H1 (cell line): Measurements from ENCODE around the gene DDX4. TPM values are rescaled to one million over a fixed set of nuclear protein-coding genes. Genes with fewer than 3 reads are reported as not detected.

Experiments used
- CTCF ChIA-PET: fragments of 300-600 bp; sonication (Branson Sonifier 250); formaldehyde crosslinking; loops from one replicate; lab custom pipeline; 2021; ENCODE audit not compliant: partially characterized antibody; lab: Charles Lee
- POLR2A ChIA-PET: fragments of 300-600 bp; sonication (Branson Sonifier 250); formaldehyde crosslinking; loops from one replicate; lab custom pipeline; 2021; ENCODE audit warnings: inconsistent platforms; ENCODE audit not compliant: partially characterized antibody; lab: Charles Lee
- DNase-seq, 2 experiments: peaks; one replicate each; pipeline versions ENCODE4 v3.0.0 to v3.0.0-alpha.2; 2010 to 2022; ENCODE audit warnings: low spot score in 2 of 2, low read depth in 1 of 2, mixed read lengths in 1 of 2
- FAIRE-seq: peaks from 2 replicates; lab custom pipeline; 2011; peaks lifted over from hg19 to GRCh38; lab: Jason Lieb, UNC
- H2AFZ ChIP-seq: 2 replicates; pipeline ENCODE4 v1.8.1; 2012; ENCODE audit warnings: low read length, inconsistent platforms
- H2AK5ac ChIP-seq: 2 replicates; pipeline ENCODE4 v1.6.1; 2013; ENCODE audit warnings: low read depth, low read length
- H2BK120ac ChIP-seq: replicated peaks from 2 replicates; pipeline ENCODE3; 2013; ENCODE audit warnings: low read depth, low read length, inconsistent platforms
- H2BK12ac ChIP-seq: 2 replicates; pipeline ENCODE4 v1.6.1; 2013; ENCODE audit warnings: low read depth, low read length
- H2BK15ac ChIP-seq: 2 replicates; pipeline ENCODE4 v1.6.1; 2013; ENCODE audit warnings: low read length
- H2BK20ac ChIP-seq: 2 replicates; pipeline ENCODE4 v1.6.1; 2013; ENCODE audit warnings: low read length
- H2BK5ac ChIP-seq: 2 replicates; pipeline ENCODE4 v1.6.1; 2013; ENCODE audit warnings: low read depth, low read length
- H3K14ac ChIP-seq: 2 replicates; pipeline ENCODE4 v1.6.1; 2013; ENCODE audit warnings: inconsistent platforms; ENCODE audit not compliant: insufficient read length
- H3K18ac ChIP-seq: 2 replicates; pipeline ENCODE4 v1.6.1; 2013; ENCODE audit warnings: low read length; ENCODE audit errors: extremely low read depth
- H3K23ac ChIP-seq: 2 replicates; pipeline ENCODE4 v1.6.1; 2013; ENCODE audit warnings: inconsistent platforms; ENCODE audit not compliant: insufficient read length
- H3K23me2 ChIP-seq: 2 replicates; pipeline ENCODE4 v1.6.1; 2013; ENCODE audit warnings: low read depth, low read length
- H3K27ac ChIP-seq: 2 replicates; pipeline ENCODE4 v1.6.1; 2011; ENCODE audit warnings: low read depth, low read length, inconsistent platforms
- H3K27me3 ChIP-seq, 4 experiments: replicated peaks in 1 of 4; 1 replicate in 1 of 4; 2 replicates in 3 of 4; pipeline versions ENCODE4 v1.6.1 to v1.8.1; 2011 to 2013; ENCODE audit warnings: low read length in 3 of 4, mild to moderate bottlenecking in 3 of 4, inconsistent platforms in 2 of 4, mixed read lengths in 2 of 4, moderate library complexity in 1 of 4; ENCODE audit not compliant: control insufficient read depth in 3 of 4, insufficient read depth in 3 of 4; ENCODE audit errors: extremely low read depth in 1 of 4
- H3K36me3 ChIP-seq, 4 experiments: 2 replicates each; pipeline versions ENCODE4 v1.6.1 to v1.8.1; 2011 to 2013; ENCODE audit warnings: mild to moderate bottlenecking in 4 of 4, low read length in 3 of 4, moderate library complexity in 2 of 4, control low read depth in 1 of 4, inconsistent platforms in 1 of 4; ENCODE audit not compliant: insufficient read depth in 4 of 4, control insufficient read depth in 2 of 4
- H3K4ac ChIP-seq: replicated peaks from 2 replicates; pipeline ENCODE3; 2013; ENCODE audit warnings: low read length, low read depth, mixed read lengths, inconsistent platforms; ENCODE audit not compliant: insufficient read length
- H3K4me1 ChIP-seq, 4 experiments: replicated peaks in 1 of 4; 1 replicate in 1 of 4; 2 replicates in 3 of 4; pipeline versions ENCODE4 v1.6.1 to v1.8.1; 2011 to 2013; ENCODE audit warnings: low read length in 3 of 4, inconsistent platforms in 2 of 4, mixed read lengths in 1 of 4; ENCODE audit not compliant: insufficient read depth in 4 of 4, control insufficient read depth in 3 of 4
- H3K4me2 ChIP-seq, 2 experiments: 2 replicates each; pipeline versions ENCODE4 v1.6.1 to v1.8.1; 2011 to 2013; ENCODE audit warnings: low read depth in 2 of 2, low read length in 2 of 2, control low read depth in 1 of 2, inconsistent platforms in 1 of 2, mild to moderate bottlenecking in 1 of 2; ENCODE audit not compliant: insufficient read depth in 1 of 2
- H3K4me3 ChIP-seq, 4 experiments: fragments of 200-600, 300-600 bp in 1 of 4; sonication (generic), shearing (Covaris generic), sonication (Bioruptor Twin) in 1 of 4; 2 replicates each; pipeline versions ENCODE4 v1.5.1 to v1.8.1; 2011 to 2016; ENCODE audit warnings: low read length in 4 of 4, low read depth in 3 of 4, control low read depth in 2 of 4, inconsistent platforms in 2 of 4, mild to moderate bottlenecking in 2 of 4, mixed read lengths in 1 of 4, moderate library complexity in 1 of 4; ENCODE audit not compliant: insufficient read depth in 2 of 4; ENCODE audit errors: extremely low read depth in 1 of 4
- H3K56ac ChIP-seq: replicated peaks from 2 replicates; pipeline ENCODE3; 2013; ENCODE audit warnings: low read depth, mild to moderate bottlenecking, mixed read lengths, low read length, inconsistent platforms; ENCODE audit not compliant: insufficient read length
- H3K79me1 ChIP-seq: 2 replicates; pipeline ENCODE4 v1.6.1; 2013; ENCODE audit warnings: low read depth, low read length, control low read depth
- H3K79me2 ChIP-seq, 2 experiments: 2 replicates each; pipeline versions ENCODE4 v1.6.1 to v1.8.1; 2012 to 2013; ENCODE audit warnings: low read length in 2 of 2, mild to moderate bottlenecking in 2 of 2, inconsistent platforms in 1 of 2; ENCODE audit not compliant: insufficient read depth in 2 of 2, control insufficient read depth in 1 of 2
- H3K9ac ChIP-seq, 4 experiments: replicated peaks in 1 of 4; 1 replicate in 1 of 4; 2 replicates in 3 of 4; pipeline versions ENCODE4 v1.6.1 to v1.8.1; 2011 to 2013; ENCODE audit warnings: low read depth in 3 of 4, low read length in 3 of 4, control low read depth in 2 of 4, mild to moderate bottlenecking in 2 of 4, moderate library complexity in 2 of 4, inconsistent platforms in 1 of 4; ENCODE audit errors: extremely low read depth in 1 of 4
- H3K9me3 ChIP-seq, 2 experiments: 2 replicates each; pipeline versions ENCODE4 v1.6.1 to v1.8.1; 2012 to 2013; ENCODE audit warnings: mild to moderate bottlenecking in 2 of 2, moderate library complexity in 2 of 2, control low read depth in 1 of 2, inconsistent platforms in 1 of 2, low read depth in 1 of 2, low read length in 1 of 2, mixed read lengths in 1 of 2; ENCODE audit not compliant: insufficient read depth in 2 of 2
- H4K20me1 ChIP-seq, 2 experiments: replicated peaks in 1 of 2; 2 replicates each; pipeline versions ENCODE3 to v1.8.1; 2011 to 2013; ENCODE audit warnings: inconsistent platforms in 2 of 2, low read length in 2 of 2, mild to moderate bottlenecking in 1 of 2; ENCODE audit not compliant: insufficient read depth in 2 of 2, control insufficient read depth in 1 of 2
- H4K5ac ChIP-seq: 2 replicates; pipeline ENCODE4 v1.6.1; 2013; ENCODE audit warnings: low read length, low read depth, mixed read lengths, inconsistent platforms; ENCODE audit not compliant: insufficient read length
- H4K8ac ChIP-seq: 2 replicates; pipeline ENCODE4 v1.8.0; 2013; ENCODE audit warnings: mild to moderate bottlenecking, moderate library complexity, low read length, inconsistent platforms; ENCODE audit not compliant: insufficient read depth; ENCODE audit errors: extremely low read depth
- H4K91ac ChIP-seq: replicated peaks from 2 replicates; pipeline ENCODE3; 2013; ENCODE audit warnings: low read length, mixed read lengths, inconsistent platforms; ENCODE audit not compliant: insufficient read length
- BACH1 ChIP-seq: IDR thresholded peaks from 2 replicates; pipeline ENCODE4 v1.6.1; 2012; ENCODE audit warnings: low read length, improper control_type of control experiment
- CHD1 ChIP-seq: IDR thresholded peaks from 2 replicates; pipeline ENCODE4 v1.6.1; 2012; ENCODE audit warnings: low read depth, low read length, improper control_type of control experiment
- CHD2 ChIP-seq: IDR thresholded peaks from 2 replicates; pipeline ENCODE4 v1.6.1; 2012; ENCODE audit warnings: low read length, improper control_type of control experiment
- CREB1 ChIP-seq: IDR thresholded peaks from 2 replicates; pipeline ENCODE4 v1.6.1; 2012; ENCODE audit warnings: inconsistent platforms
- EGR1 ChIP-seq: IDR thresholded peaks from 2 replicates; pipeline ENCODE4 v1.6.1; 2011; ENCODE audit warnings: low read depth, low read length, borderline replicate concordance
- GTF2F1 ChIP-seq: IDR thresholded peaks from 2 replicates; pipeline ENCODE4 v1.6.1; 2012; ENCODE audit warnings: low read depth, low read length, improper control_type of control experiment, borderline replicate concordance
- NRF1 ChIP-seq: IDR thresholded peaks from 2 replicates; pipeline ENCODE4 v1.6.1; 2011; ENCODE audit warnings: mild to moderate bottlenecking, low read depth, low read length, improper control_type of control experiment
- PHF8 ChIP-seq: fragments of 200-600 bp; sonication (generic); conservative IDR thresholded peaks from 2 replicates; pipeline ENCODE4 v1.7.1; 2012; ENCODE audit warnings: low read depth, mild to moderate bottlenecking, inconsistent platforms, low read length, moderate library complexity
- POU5F1 ChIP-seq: IDR thresholded peaks from 2 replicates; pipeline ENCODE4 v1.6.1; 2011; ENCODE audit warnings: low read depth, mild to moderate bottlenecking, low read length, moderate library complexity
- SIRT6 ChIP-seq: IDR thresholded peaks from one replicate; pipeline ENCODE4 v1.7.1; 2012; ENCODE audit warnings: low read length, inconsistent platforms
- SP4 ChIP-seq: IDR thresholded peaks from 2 replicates; pipeline ENCODE4 v1.6.1; 2012; ENCODE audit warnings: low read length, inconsistent platforms
- SUZ12 ChIP-seq: fragments of 200-600 bp; sonication (generic); IDR thresholded peaks from 2 replicates; pipeline ENCODE4 v1.6.1; 2012; ENCODE audit warnings: mild to moderate bottlenecking, inconsistent platforms, low read length, moderate library complexity, mixed read lengths
- TEAD4 ChIP-seq: IDR thresholded peaks from 2 replicates; pipeline ENCODE4 v1.6.1; 2012; ENCODE audit warnings: low read depth, low read length, inconsistent platforms, mixed read lengths
- WGBS, 2 experiments: shearing (Covaris generic) in 1 of 2; methylation state at CpG; one replicate each; pipeline versions ENCODE4 v1.1.6 to v1.1.7; 2013 to 2015; ENCODE audit warnings: low lambda C conversion rate in 2 of 2, mixed read lengths in 2 of 2, inconsistent platforms in 1 of 2, low coverage in 1 of 2, missing lambda C conversion rate in 1 of 2; ENCODE audit not compliant: insufficient replicate concordance in 2 of 2, insufficient coverage in 1 of 2, insufficient read length in 1 of 2; ENCODE audit errors: extremely low coverage in 1 of 2, missing lambda C conversion rate in 1 of 2; 5-methylcytosine and 5-hydroxymethylcytosine counted together
- polyA plus RNA-seq, 7 experiments: library from polyadenylated mRNA; depleted of rRNA in 3 of 7; stranded (reverse) in 5 of 7; unstranded in 2 of 7; fragments of >200 nt in 5 of 7; fragments of 200-250 nt in 2 of 7; gene quantifications; 1 replicate in 5 of 7; 2 replicates in 1 of 7; 4 replicates in 1 of 7; pipeline versions ENCODE4 v1.2.1 to v1.2.3, GENCODE V29; 2011 to 2013; ENCODE audit warnings: missing spikeins in 2 of 7, mixed read lengths in 2 of 7
- total RNA-seq: library from RNA; stranded (reverse); fragmentation: NEBNext Ultra II Directional; extraction: Animal tissue kit (Norgen Biotek cat#: 25700); gene quantifications from 2 replicates; pipeline ENCODE4 v1.2.1, GENCODE V29; 2021
- TF ChIP-seq, protein P1 (sequence below): IDR thresholded peaks from 2 replicates; pipeline ENCODE4 v1.6.1; 2012; ENCODE audit warnings: inconsistent platforms

Gene DDX4
- total and polyA plus RNA-seq, 2 of the 8 experiments (the other 6 are each of a cell fraction or from before 2014, with no cell fraction given) = 0.15 TPM; not detected in 1

DNA sequence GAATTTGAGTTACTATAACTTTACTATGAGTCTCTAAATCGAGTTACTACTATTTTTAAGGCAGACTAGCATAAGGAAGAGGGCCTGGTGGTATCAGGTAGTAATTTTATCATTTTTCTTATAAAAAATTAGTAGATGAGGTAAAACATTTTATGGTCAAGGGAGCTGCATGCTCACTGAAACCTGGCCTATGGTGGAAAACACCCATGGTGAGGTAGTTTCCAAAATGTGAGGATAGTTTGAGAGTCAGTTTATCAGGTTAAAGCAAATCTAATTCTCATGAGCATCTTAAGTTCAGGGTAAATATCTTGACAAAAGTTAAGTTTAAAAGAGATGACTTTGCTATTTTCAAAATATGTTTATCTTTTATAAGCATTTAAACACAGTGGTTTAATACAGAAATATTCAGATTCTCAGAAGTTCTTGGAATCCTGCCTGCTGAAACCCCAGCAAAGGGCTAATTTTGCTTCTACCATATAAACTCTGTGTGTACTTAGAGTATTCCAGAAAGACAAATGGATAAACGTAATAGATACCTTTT is 10.0 kb downstream of the DDX4 start:
- no peak overlapping the region for H3K14ac ChIP-seq
- no peak overlapping the region for H2AK5ac ChIP-seq
- H3K4me1 ChIP-seq = no peaks in the 10 kb centered on the region
- no peak overlapping the region for H3K18ac ChIP-seq
- H2BK120ac ChIP-seq = no peak overlapping the region
- no peak overlapping the region for H3K4me2 ChIP-seq
- H2BK12ac ChIP-seq = no peak overlapping the region
- H4K20me1 ChIP-seq = no peaks in the 10 kb centered on the region
- H3K27me3 ChIP-seq = no peaks in the 10 kb centered on the region
- no peaks in the 10 kb centered on the region for H3K9me3 ChIP-seq
- H2AFZ ChIP-seq = 0 out of 2 replicates have a peak overlapping the region, but pooled peaks have one; percentile 26
- no peak overlapping the region for H4K5ac ChIP-seq
- no peaks in the 10 kb centered on the region for H3K36me3 ChIP-seq
- H3K4ac ChIP-seq = no peak overlapping the region
- no peak for TF ChIP-seq POU5F1
- no peak for TF ChIP-seq CHD2
- TF ChIP-seq BACH1 = no peak
- TF ChIP-seq SUZ12 = no peak
- TF ChIP-seq SP4 = no peak
- TF ChIP-seq EGR1 = no peak
- TF ChIP-seq, protein P1, sequence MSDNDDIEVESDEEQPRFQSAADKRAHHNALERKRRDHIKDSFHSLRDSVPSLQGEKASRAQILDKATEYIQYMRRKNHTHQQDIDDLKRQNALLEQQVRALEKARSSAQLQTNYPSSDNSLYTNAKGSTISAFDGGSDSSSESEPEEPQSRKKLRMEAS = no peak
- TF ChIP-seq PHF8 = no peak
- TF ChIP-seq NRF1 = no peak
- TF ChIP-seq SIRT6 = no peak
- TF ChIP-seq CREB1 = no peak
- no peak for TF ChIP-seq TEAD4
- TF ChIP-seq CHD1 = no peak
- TF ChIP-seq GTF2F1 = no peak
- H3K27ac ChIP-seq = no peak overlapping the region
- FAIRE-seq (no peak), DNase-seq (no peak)
- no peak overlapping the region for H3K4me3 ChIP-seq
- no peaks in the 10 kb centered on the region for H3K79me1 ChIP-seq
- no peak overlapping the region for H3K9ac ChIP-seq
- H2BK15ac ChIP-seq = no peak overlapping the region
- H3K56ac ChIP-seq = no peak overlapping the region
- no peak overlapping the region for H3K23ac ChIP-seq
- no peak overlapping the region for H2BK20ac ChIP-seq
- ChIA-PET POLR2A (no interaction called here), CTCF (no interaction called here)
- WGBS, 2 experiments = 77% methylated on average over 2 of the region's 2 CpGs; no CpG with 5 or more reads in 1 of the 2 experiments
- H4K8ac ChIP-seq = no peak overlapping the region
- no peak overlapping the region for H4K91ac ChIP-seq
- no peaks in the 10 kb centered on the region for H3K23me2 ChIP-seq
- no peak overlapping the region for H2BK5ac ChIP-seq
- no peaks in the 10 kb centered on the region for H3K79me2 ChIP-seq
